ENCODE data around the gene PRICKLE4.

GRCh38 chr6:41737591-41738130 lies 42.9 kb upstream of the PRICKLE4 start:
- TF ChIP-seq CTCF (IDR thresholded peaks at IDR 0.05): no peak
- TF ChIP-seq EZH2phosphoT487 (IDR thresholded peaks at IDR 0.05): no peak

Measured in neural progenitor cell (in vitro differentiated cells).